K562 (cell line): ENCODE measurements around the gene MYCBPAP.

Experiments
- BMI1 ChIP-seq: fragments of 150-350 bp; IDR thresholded peaks from 2 replicates; pipeline ENCODE4 v1.6.1; 2014; ENCODE audit warnings: low read length
- EGR1 ChIP-seq: fragments of 450-650 bp; conservative IDR thresholded peaks from 2 replicates; pipeline ENCODE4 v1.6.1; 2017; ENCODE audit warnings: mild to moderate bottlenecking
- HNRNPL ChIP-seq: fragments of 200-400 bp; formaldehyde crosslinking; IDR thresholded peaks from 2 replicates; pipeline ENCODE4 v1.6.1; 2017; ENCODE audit warnings: low read depth, mild to moderate bottlenecking, low read length
- MTA3 ChIP-seq: fragments of 450-650 bp; formaldehyde crosslinking; IDR thresholded peaks from 2 replicates; pipeline ENCODE4 v1.6.1; 2017; ENCODE audit warnings: mild to moderate bottlenecking, borderline replicate concordance
- NONO ChIP-seq, 2 experiments: fragments of 200-400 bp in 1 of 2; fragments of 450-650 bp in 1 of 2; formaldehyde crosslinking in 1 of 2; IDR thresholded peaks; 2 replicates each; pipeline ENCODE4 v1.6.1; 2017; ENCODE audit warnings: low read depth in 2 of 2, mild to moderate bottlenecking in 2 of 2, moderate library complexity in 2 of 2, low read length in 1 of 2
- PHB2 ChIP-seq: fragments of 450-650 bp; IDR thresholded peaks from 2 replicates; pipeline ENCODE4 v1.6.1; 2017; ENCODE audit warnings: low read depth
- SREBF2 ChIP-seq: sonication (generic); formaldehyde crosslinking; IDR thresholded peaks from 2 replicates; pipeline ENCODE4 v1.4.0; 2020; ENCODE audit warnings: mild to moderate bottlenecking, missing genetic modification reagents
- TAF9B ChIP-seq: fragments of 450-650 bp; IDR thresholded peaks from 2 replicates; pipeline ENCODE4 v1.6.1; 2018; ENCODE audit warnings: mild to moderate bottlenecking; ENCODE audit not compliant: partially characterized antibody
- ZNF280B ChIP-seq: fragments of 250-450 bp; sonication (Bioruptor Pico); IDR thresholded peaks from 2 replicates; pipeline ENCODE4 v1.5.1; 2021; ENCODE audit warnings: mild to moderate bottlenecking
- ZNF436 ChIP-seq: fragments of 250-450, 450-650 bp; sonication (Bioruptor Pico); formaldehyde crosslinking; IDR thresholded peaks from 2 replicates; pipeline ENCODE4 v1.7.0; 2020; ENCODE audit warnings: mild to moderate bottlenecking
- TF ChIP-seq, protein P1 (sequence below), 3 experiments: IDR thresholded peaks in 2 of 3; conservative IDR thresholded peaks in 1 of 3; 2 replicates each; pipeline ENCODE4 v1.5.1; 2011 to 2012; ENCODE audit warnings: low read length in 3 of 3, mild to moderate bottlenecking in 3 of 3, control low read depth in 2 of 3, improper control_type of control experiment in 1 of 3, inconsistent platforms in 1 of 3, low read depth in 1 of 3, mixed read lengths in 1 of 3, moderate library complexity in 1 of 3; ENCODE audit not compliant: insufficient read depth in 2 of 3
- TF ChIP-seq, protein P2 (sequence below), 2 experiments: fragments of 450-650 bp; IDR thresholded peaks; 2 replicates each; pipeline ENCODE4 v1.6.1; 2016

DNA sequence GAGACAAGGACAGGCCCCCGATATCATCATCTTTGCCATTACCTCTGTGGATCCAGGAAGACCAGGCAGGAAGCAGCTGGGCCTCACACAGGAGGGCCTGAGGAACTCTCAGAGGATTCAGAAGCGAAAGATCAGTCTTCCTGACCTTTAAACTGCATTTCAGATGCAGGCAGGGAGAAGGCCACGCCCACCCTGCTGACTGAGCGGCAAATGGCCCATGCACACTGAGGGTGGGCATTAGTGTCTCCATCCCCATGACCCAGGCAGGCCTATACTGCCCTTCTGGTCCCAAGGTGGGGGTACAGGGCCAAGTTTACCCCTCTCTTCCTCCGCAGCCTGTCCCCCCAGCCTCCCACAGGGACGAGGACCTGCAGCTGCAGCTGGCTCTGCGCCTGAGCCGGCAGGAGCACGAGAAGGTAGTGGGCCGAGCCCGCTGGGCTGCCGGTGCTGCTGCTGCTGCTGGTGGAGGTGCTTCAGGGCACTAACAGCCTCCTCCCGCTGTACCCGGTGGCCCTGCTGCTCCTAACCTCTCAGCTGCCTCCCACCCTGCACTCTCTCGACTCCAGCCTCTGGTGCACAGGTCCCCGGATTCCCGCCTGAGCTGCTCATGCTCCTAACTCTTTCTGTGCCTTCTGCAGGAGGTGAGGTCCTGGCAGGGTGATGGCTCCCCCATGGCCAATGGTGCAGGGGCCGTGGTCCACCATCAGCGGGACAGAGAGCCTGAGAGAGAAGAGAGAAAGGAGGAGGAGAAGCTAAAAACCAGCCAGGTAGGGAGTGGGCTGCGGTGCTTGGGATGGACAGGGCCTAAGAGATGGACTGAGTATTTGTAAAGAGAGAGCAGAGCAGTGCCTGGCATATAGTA lies 30.5 kb downstream of the MYCBPAP start:
- TF ChIP-seq ZNF280B (CRISPR knock-in tag) (no peak), MTA3 (no peak), ZNF436 (CRISPR knock-in tag) (no peak), NONO (IDR thresholded peaks at IDR 0.05; ENCODE audit: low read depth in 2 of 2, low read length in 1 of 2) (no peak), SREBF2 (no peak), EGR1 (no peak), HNRNPL (no peak), PHB2 (no peak), BMI1 (no peak), TAF9B (no peak)
- TF ChIP-seq, protein P1, sequence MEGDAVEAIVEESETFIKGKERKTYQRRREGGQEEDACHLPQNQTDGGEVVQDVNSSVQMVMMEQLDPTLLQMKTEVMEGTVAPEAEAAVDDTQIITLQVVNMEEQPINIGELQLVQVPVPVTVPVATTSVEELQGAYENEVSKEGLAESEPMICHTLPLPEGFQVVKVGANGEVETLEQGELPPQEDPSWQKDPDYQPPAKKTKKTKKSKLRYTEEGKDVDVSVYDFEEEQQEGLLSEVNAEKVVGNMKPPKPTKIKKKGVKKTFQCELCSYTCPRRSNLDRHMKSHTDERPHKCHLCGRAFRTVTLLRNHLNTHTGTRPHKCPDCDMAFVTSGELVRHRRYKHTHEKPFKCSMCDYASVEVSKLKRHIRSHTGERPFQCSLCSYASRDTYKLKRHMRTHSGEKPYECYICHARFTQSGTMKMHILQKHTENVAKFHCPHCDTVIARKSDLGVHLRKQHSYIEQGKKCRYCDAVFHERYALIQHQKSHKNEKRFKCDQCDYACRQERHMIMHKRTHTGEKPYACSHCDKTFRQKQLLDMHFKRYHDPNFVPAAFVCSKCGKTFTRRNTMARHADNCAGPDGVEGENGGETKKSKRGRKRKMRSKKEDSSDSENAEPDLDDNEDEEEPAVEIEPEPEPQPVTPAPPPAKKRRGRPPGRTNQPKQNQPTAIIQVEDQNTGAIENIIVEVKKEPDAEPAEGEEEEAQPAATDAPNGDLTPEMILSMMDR (IDR thresholded peaks at IDR 0.05 in 2 of 3, conservative IDR thresholded peaks at IDR 0.05 in 1 of 3; ENCODE audit: insufficient read depth in 2 of 3, low read depth in 1 of 3, low read length in 3 of 3), result no peak
- TF ChIP-seq, protein P2, sequence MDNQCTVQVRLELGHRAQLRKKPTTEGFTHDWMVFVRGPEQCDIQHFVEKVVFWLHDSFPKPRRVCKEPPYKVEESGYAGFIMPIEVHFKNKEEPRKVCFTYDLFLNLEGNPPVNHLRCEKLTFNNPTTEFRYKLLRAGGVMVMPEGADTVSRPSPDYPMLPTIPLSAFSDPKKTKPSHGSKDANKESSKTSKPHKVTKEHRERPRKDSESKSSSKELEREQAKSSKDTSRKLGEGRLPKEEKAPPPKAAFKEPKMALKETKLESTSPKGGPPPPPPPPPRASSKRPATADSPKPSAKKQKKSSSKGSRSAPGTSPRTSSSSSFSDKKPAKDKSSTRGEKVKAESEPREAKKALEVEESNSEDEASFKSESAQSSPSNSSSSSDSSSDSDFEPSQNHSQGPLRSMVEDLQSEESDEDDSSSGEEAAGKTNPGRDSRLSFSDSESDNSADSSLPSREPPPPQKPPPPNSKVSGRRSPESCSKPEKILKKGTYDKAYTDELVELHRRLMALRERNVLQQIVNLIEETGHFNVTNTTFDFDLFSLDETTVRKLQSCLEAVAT (IDR thresholded peaks at IDR 0.05), result no peak
